Measurements from ENCODE around the gene TXNDC11. TPM values are rescaled to one million over a fixed set of nuclear protein-coding genes. Genes with fewer than 3 reads are reported as not detected.

The TXNDC11 gene
- total and polyA plus RNA-seq, 2 donors (not counting 3 experiments of a cell fraction or from before 2014, with no cell fraction given): 42.5 to 66.0 TPM

DNA sequence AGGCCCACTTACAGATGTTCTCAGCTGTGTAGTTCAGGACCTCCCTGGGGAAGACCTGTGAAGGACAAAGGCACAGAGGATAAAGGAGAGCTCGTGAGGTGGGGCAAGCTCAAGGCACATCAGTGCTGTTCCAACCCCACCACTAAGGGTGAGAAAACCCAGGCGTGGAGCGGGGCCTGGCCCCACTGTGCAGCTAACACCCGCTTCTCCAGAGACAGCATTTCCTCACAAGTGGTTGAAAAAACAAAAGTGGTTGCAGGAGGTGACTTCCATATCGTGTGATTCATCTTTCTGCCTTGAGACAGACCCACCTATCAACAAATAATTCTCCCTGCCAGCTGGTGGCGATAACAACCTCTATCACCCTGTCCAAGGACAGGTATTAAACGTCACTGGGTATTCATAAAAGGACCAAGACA is 44.4 kb downstream of the TXNDC11 start:
- dilution Hi-C loops (cut with MboI; ENCODE audit: extremely low pct_ligation_motif_present, low sequenced_read_pairs): no loop called here
- DNase-seq (ENCODE audit: low read depth, low spot score): no peak

More for the DNA sequence above, 44.4 kb downstream of the TXNDC11 start:
- no peak overlapping the region for H2AFZ ChIP-seq (ENCODE audit: low read depth, low read length)
- no peaks in the 10 kb centered on the region for H4K20me1 ChIP-seq (replicated peaks; ENCODE audit: control insufficient read depth, extremely low read depth, insufficient read depth, low read length)
- H3K36me3 ChIP-seq (ENCODE audit: control insufficient read depth in 2 of 2, extremely low read depth in 1 of 2, insufficient read depth in 2 of 2, low read length in 2 of 2): peaks cover 13 to 36% of the 10 kb centered on the region in 2 experiments
- H3K79me2 ChIP-seq (ENCODE audit: control insufficient read depth, insufficient read depth, low read length): peaks cover 6% of the 10 kb centered on the region
- H3K9ac ChIP-seq (replicated peaks; ENCODE audit: extremely low read depth, insufficient read depth, low read length): no peak overlapping the region
- intact Hi-C loops (cut with micrococcal nuclease): no loop called here
- ChIA-PET POLR2A (no interaction called here), CTCF (interaction anchor here (0.8 to 1.5 kb wide), 6 partner anchors 10 to 370 kb away, joined by 3 to 12 read pairs (median 4); no protein-coding TSS in a partner anchor)
- H3K27ac ChIP-seq (ENCODE audit: insufficient read depth, low read depth, low read length): no peak overlapping the region
- no peak overlapping the region for H3K4me2 ChIP-seq (ENCODE audit: insufficient read depth, low read length)
- no peak for FAIRE-seq
- no peaks in the 10 kb centered on the region for H3K4me1 ChIP-seq (ENCODE audit: control insufficient read depth, extremely low read depth, insufficient read depth, low read length)
- H3K4me3 ChIP-seq (replicated peaks in 1 of 3; ENCODE audit: insufficient read depth in 1 of 3, low read depth in 1 of 3, low read length in 3 of 3): no peak overlapping the region
- H3K9me3 ChIP-seq (replicated peaks; ENCODE audit: control insufficient read depth, insufficient read depth, low read length): no peaks in the 10 kb centered on the region
- H3K9me1 ChIP-seq (replicated peaks; ENCODE audit: control insufficient read depth, extremely low read depth, insufficient read depth, low read length): no peaks in the 10 kb centered on the region
- no TSS peak for BruUV-seq (replicated peaks)
- TF ChIP-seq, protein P1, sequence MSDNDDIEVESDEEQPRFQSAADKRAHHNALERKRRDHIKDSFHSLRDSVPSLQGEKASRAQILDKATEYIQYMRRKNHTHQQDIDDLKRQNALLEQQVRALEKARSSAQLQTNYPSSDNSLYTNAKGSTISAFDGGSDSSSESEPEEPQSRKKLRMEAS (IDR thresholded peaks at IDR 0.05; ENCODE audit: insufficient read depth, insufficient read length): no peak
- no peak for TF ChIP-seq JUN (IDR thresholded peaks at IDR 0.05; ENCODE audit: borderline replicate concordance, insufficient read depth, insufficient read length, low read depth)
- no peak for TF ChIP-seq POLR2A (IDR thresholded peaks at IDR 0.05; ENCODE audit: low read depth, low read length)
- TF ChIP-seq, protein P2, sequence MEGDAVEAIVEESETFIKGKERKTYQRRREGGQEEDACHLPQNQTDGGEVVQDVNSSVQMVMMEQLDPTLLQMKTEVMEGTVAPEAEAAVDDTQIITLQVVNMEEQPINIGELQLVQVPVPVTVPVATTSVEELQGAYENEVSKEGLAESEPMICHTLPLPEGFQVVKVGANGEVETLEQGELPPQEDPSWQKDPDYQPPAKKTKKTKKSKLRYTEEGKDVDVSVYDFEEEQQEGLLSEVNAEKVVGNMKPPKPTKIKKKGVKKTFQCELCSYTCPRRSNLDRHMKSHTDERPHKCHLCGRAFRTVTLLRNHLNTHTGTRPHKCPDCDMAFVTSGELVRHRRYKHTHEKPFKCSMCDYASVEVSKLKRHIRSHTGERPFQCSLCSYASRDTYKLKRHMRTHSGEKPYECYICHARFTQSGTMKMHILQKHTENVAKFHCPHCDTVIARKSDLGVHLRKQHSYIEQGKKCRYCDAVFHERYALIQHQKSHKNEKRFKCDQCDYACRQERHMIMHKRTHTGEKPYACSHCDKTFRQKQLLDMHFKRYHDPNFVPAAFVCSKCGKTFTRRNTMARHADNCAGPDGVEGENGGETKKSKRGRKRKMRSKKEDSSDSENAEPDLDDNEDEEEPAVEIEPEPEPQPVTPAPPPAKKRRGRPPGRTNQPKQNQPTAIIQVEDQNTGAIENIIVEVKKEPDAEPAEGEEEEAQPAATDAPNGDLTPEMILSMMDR (IDR thresholded peaks at IDR 0.05; ENCODE audit: extremely low read depth in 1 of 2, insufficient read depth in 1 of 2, low read depth in 1 of 2, low read length in 2 of 2): no peak
- TF ChIP-seq MYC (IDR thresholded peaks at IDR 0.05; ENCODE audit: low read depth, low read length): no peak
- no peak for TF ChIP-seq GATA2 (IDR thresholded peaks at IDR 0.05; ENCODE audit: insufficient read depth, insufficient read length, low read depth, low read length)
- no peak for TF ChIP-seq POLR2AphosphoS5 (IDR thresholded peaks at IDR 0.05; ENCODE audit: insufficient read depth, low read depth, low read length)
- TF ChIP-seq EZH2 (IDR thresholded peaks at IDR 0.05; ENCODE audit: borderline replicate concordance, low read depth, low read length, severe bottlenecking): no peak
- no peaks in the 10 kb centered on the region for H3K27me3 ChIP-seq (ENCODE audit: control insufficient read depth in 2 of 2, insufficient read depth in 2 of 2, low read length in 2 of 2)

All from endothelial cell of umbilical vein (primary cell).